ENCODE results near the gene UBE2V1.
"Not testable (repeated sequence)": the region's sequence is repeated elsewhere in the genome, so short reads cannot be mapped to it uniquely, and the experiment has no call there.

Gene UBE2V1

GRCh38 chr20:50142812-50143211 lies 29.9 kb upstream of the UBE2V1 start:
- Histone ChIP-seq H3K36me3 (replicated peaks) (peaks cover 33% of the 10 kb centered on the region), H3K27me3 (ENCODE audit: low read depth) (no peaks in the 10 kb centered on the region), H3K9me3 (no peaks in the 10 kb centered on the region), H3K4me1 (no peaks in the 10 kb centered on the region), H3K4me3 (no peak overlapping the region)
- in situ Hi-C loops (cut with MboI; ENCODE audit: low sequenced_read_pairs): no loop called here
- DNase-seq (ENCODE audit: low spot score in 2 of 2): no peak

- Histone ChIP-seq H3K4me1 (no peaks in the 10 kb centered on the region), H3K27me3 (ENCODE audit: low read depth) (no peaks in the 10 kb centered on the region), H3K9me3 (no peaks in the 10 kb centered on the region), H3K4me3 (no peak overlapping the region), H3K36me3 (replicated peaks) (peaks cover 31% of the 10 kb centered on the region)
- no peak for DNase-seq (ENCODE audit: low spot score in 2 of 2)
- in situ Hi-C loops (cut with MboI; ENCODE audit: low sequenced_read_pairs): no loop called here
Measured at GRCh38 chr20:50141811-50142561, 29.0 kb upstream of the UBE2V1 start.

GRCh38 chr20:50141018-50141675 lies 28.2 kb upstream of the UBE2V1 start:
- in situ Hi-C loops (cut with MboI; ENCODE audit: low sequenced_read_pairs): no loop called here

GRCh38 chr20:50140339-50140859 lies 27.4 kb upstream of the UBE2V1 start:
- H3K36me3 ChIP-seq (replicated peaks): peaks cover 36% of the 10 kb centered on the region
- H3K4me3 ChIP-seq: no peak overlapping the region
- no peaks in the 10 kb centered on the region for H3K9me3 ChIP-seq
- DNase-seq (ENCODE audit: low spot score in 2 of 2): no peak
- no peaks in the 10 kb centered on the region for H3K27me3 ChIP-seq (ENCODE audit: low read depth)
- in situ Hi-C loops (cut with MboI; ENCODE audit: low sequenced_read_pairs): no loop called here
- H3K4me1 ChIP-seq: peaks cover 3% of the 10 kb centered on the region; the same call in 1 of the 2 replicates

More at GRCh38 chr20:50141018-50141675, 28.2 kb upstream of the UBE2V1 start:
- Histone ChIP-seq H3K9me3 (no peaks in the 10 kb centered on the region), H3K36me3 (replicated peaks) (peaks cover 32% of the 10 kb centered on the region), H3K4me1 (peaks cover under 1% of the 10 kb centered on the region; the same call in 1 of the 2 replicates), H3K27me3 (ENCODE audit: low read depth) (no peaks in the 10 kb centered on the region), H3K4me3 (no peak overlapping the region)
- no peak for DNase-seq (ENCODE audit: low spot score in 2 of 2)

GRCh38 chr20:50138479-50139393 lies 25.8 kb upstream of the UBE2V1 start:
- peaks cover 3% of the 10 kb centered on the region; the same call in 1 of the 2 replicates for H3K4me1 ChIP-seq
- no peak for DNase-seq (ENCODE audit: low spot score in 2 of 2)
- in situ Hi-C loops (cut with MboI; ENCODE audit: low sequenced_read_pairs): no loop called here
- H3K9me3 ChIP-seq: no peaks in the 10 kb centered on the region
- no peak overlapping the region for H3K4me3 ChIP-seq
- H3K36me3 ChIP-seq (replicated peaks): peaks cover 42% of the 10 kb centered on the region
- H3K27me3 ChIP-seq (ENCODE audit: low read depth): no peaks in the 10 kb centered on the region

GRCh38 chr20:50138120-50138478 lies 25.1 kb upstream of the UBE2V1 start:
- peaks cover 39% of the 10 kb centered on the region for H3K36me3 ChIP-seq (replicated peaks)
- DNase-seq (ENCODE audit: low spot score in 2 of 2): no peak
- no peak overlapping the region for H3K4me3 ChIP-seq
- in situ Hi-C loops (cut with MboI; ENCODE audit: low sequenced_read_pairs): no loop called here
- H3K9me3 ChIP-seq: no peaks in the 10 kb centered on the region
- no peaks in the 10 kb centered on the region for H3K27me3 ChIP-seq (ENCODE audit: low read depth)
- H3K4me1 ChIP-seq: peaks cover 3% of the 10 kb centered on the region; the same call in 1 of the 2 replicates

GRCh38 chr20:50137702-50138101 lies 24.8 kb upstream of the UBE2V1 start:
- H3K4me3 ChIP-seq; in situ Hi-C loops (cut with MboI; ENCODE audit: low sequenced_read_pairs); H3K4me1 ChIP-seq; H3K9me3 ChIP-seq; H3K27me3 ChIP-seq (ENCODE audit: low read depth); DNase-seq (ENCODE audit: low spot score in 2 of 2): not testable (repeated sequence)
- H3K36me3 ChIP-seq (replicated peaks): peaks cover 35% of the 10 kb centered on the region

GRCh38 chr20:50136822-50137599 lies 24.1 kb upstream of the UBE2V1 start:
- no peak for DNase-seq (ENCODE audit: low spot score in 2 of 2)
- Histone ChIP-seq H3K27me3 (ENCODE audit: low read depth) (no peaks in the 10 kb centered on the region), H3K4me3 (no peak overlapping the region), H3K9me3 (no peaks in the 10 kb centered on the region), H3K4me1 (peaks cover 3% of the 10 kb centered on the region; the same call in 1 of the 2 replicates), H3K36me3 (replicated peaks) (peaks cover 32% of the 10 kb centered on the region)
- in situ Hi-C loops (cut with MboI; ENCODE audit: low sequenced_read_pairs): no loop called here

GRCh38 chr20:50135157-50135556 lies 22.2 kb upstream of the UBE2V1 start:
- H3K9me3 ChIP-seq; in situ Hi-C loops (cut with MboI; ENCODE audit: low sequenced_read_pairs); DNase-seq (ENCODE audit: low spot score in 2 of 2); H3K27me3 ChIP-seq (ENCODE audit: low read depth); H3K4me3 ChIP-seq; H3K4me1 ChIP-seq: not testable (repeated sequence)
- peaks cover 16% of the 10 kb centered on the region for H3K36me3 ChIP-seq (replicated peaks)

- H3K4me3 ChIP-seq: no peak overlapping the region
- in situ Hi-C loops (cut with MboI; ENCODE audit: low sequenced_read_pairs): no loop called here
- no peak for DNase-seq (ENCODE audit: low spot score in 2 of 2)
- H3K4me1 ChIP-seq: peaks cover 3% of the 10 kb centered on the region; the same call in 1 of the 2 replicates
- H3K36me3 ChIP-seq (replicated peaks): peaks cover 26% of the 10 kb centered on the region
- no peaks in the 10 kb centered on the region for H3K27me3 ChIP-seq (ENCODE audit: low read depth)
- H3K9me3 ChIP-seq: no peaks in the 10 kb centered on the region
Measured at GRCh38 chr20:50133474-50134217, 20.7 kb upstream of the UBE2V1 start.

- no peak for DNase-seq (ENCODE audit: low spot score in 2 of 2)
- Histone ChIP-seq H3K36me3 (replicated peaks) (peaks cover 32% of the 10 kb centered on the region), H3K4me1 (peaks cover 3% of the 10 kb centered on the region; the same call in 1 of the 2 replicates), H3K9me3 (no peaks in the 10 kb centered on the region), H3K4me3 (no peak overlapping the region), H3K27me3 (ENCODE audit: low read depth) (no peaks in the 10 kb centered on the region)
- in situ Hi-C loops (cut with MboI; ENCODE audit: low sequenced_read_pairs): no loop called here
Measured at GRCh38 chr20:50133041-50133440, 20.1 kb upstream of the UBE2V1 start.

GRCh38 chr20:50130995-50131394 lies 18.0 kb upstream of the UBE2V1 start:
- H3K9me3 ChIP-seq: no peaks in the 10 kb centered on the region
- no peak overlapping the region for H3K4me3 ChIP-seq
- H3K36me3 ChIP-seq (replicated peaks): peaks cover 40% of the 10 kb centered on the region
- H3K27me3 ChIP-seq (ENCODE audit: low read depth): no peaks in the 10 kb centered on the region
- peaks cover under 1% of the 10 kb centered on the region; the same call in 1 of the 2 replicates for H3K4me1 ChIP-seq
- in situ Hi-C loops (cut with MboI; ENCODE audit: low sequenced_read_pairs): no loop called here
- DNase-seq (ENCODE audit: low spot score in 2 of 2): no peak
